Nephron (organoid): ENCODE data around the gene CCL1.

ENCODE experiments used
- H3K27ac Mint-ChIP-seq, 3 experiments: 2 replicates each; pipeline ENCODE4 v1.8.0; 2020; ENCODE audit warnings: mixed read lengths in 3 of 3, mild to moderate bottlenecking in 2 of 3, moderate library complexity in 1 of 3
- H3K27me3 Mint-ChIP-seq: 2 replicates; pipeline ENCODE4 v1.8.0; 2021; ENCODE audit warnings: low read depth, mild to moderate bottlenecking, moderate library complexity, mixed read lengths
- H3K36me3 Mint-ChIP-seq: 2 replicates; pipeline ENCODE4 v1.8.0; 2020; ENCODE audit warnings: low read depth, mixed read lengths
- H3K4me1 Mint-ChIP-seq: 2 replicates; pipeline ENCODE4 v1.8.0; 2020; ENCODE audit warnings: mixed read lengths
- H3K4me3 Mint-ChIP-seq, 3 experiments: 2 replicates each; pipeline ENCODE4 v1.8.0; 2020; ENCODE audit warnings: mild to moderate bottlenecking in 3 of 3, mixed read lengths in 3 of 3, moderate library complexity in 2 of 3
- H3K9me3 Mint-ChIP-seq: 2 replicates; pipeline ENCODE4 v1.8.0; 2020; ENCODE audit warnings: mixed read lengths
- CTCF ChIP-seq, 3 experiments: fragments of 200-600 bp; sonication (generic); IDR thresholded peaks; one replicate each; pipeline ENCODE4 v1.5.0; 2021; ENCODE audit warnings: antibody characterized with exemption in 3 of 3; ENCODE audit not compliant: unreplicated experiment in 3 of 3

The CCL1 gene

GRCh38 chr17:34374457-34374856, 11.4 kb upstream of the CCL1 start:
- Mint-ChIP-seq H3K36me3 (no peaks in the 10 kb centered on the region), H3K27me3 (peaks cover 17% of the 10 kb centered on the region), H3K4me1 (no peaks in the 10 kb centered on the region), H3K27ac (no peak overlapping the region), H3K9me3 (no peaks in the 10 kb centered on the region), H3K4me3 (no peak overlapping the region)
- no peak for TF ChIP-seq CTCF (IDR thresholded peaks at IDR 0.05; ENCODE audit: unreplicated experiment in 3 of 3)

- no peak for TF ChIP-seq CTCF (IDR thresholded peaks at IDR 0.05; ENCODE audit: unreplicated experiment in 3 of 3)
- Mint-ChIP-seq H3K4me1 (no peaks in the 10 kb centered on the region), H3K9me3 (no peaks in the 10 kb centered on the region), H3K27me3 (peaks cover 17% of the 10 kb centered on the region), H3K27ac (no peak overlapping the region), H3K4me3 (no peak overlapping the region), H3K36me3 (no peaks in the 10 kb centered on the region)
Measured at GRCh38 chr17:34371405-34372100, 8.5 kb upstream of the CCL1 start.

GRCh38 chr17:34370997-34371395, 8.0 kb upstream of the CCL1 start:
- H3K27ac Mint-ChIP-seq = no peak overlapping the region
- no peak for TF ChIP-seq CTCF (IDR thresholded peaks at IDR 0.05; ENCODE audit: unreplicated experiment in 3 of 3)
- no peaks in the 10 kb centered on the region for H3K9me3 Mint-ChIP-seq
- H3K27me3 Mint-ChIP-seq = peaks cover 17% of the 10 kb centered on the region
- no peaks in the 10 kb centered on the region for H3K4me1 Mint-ChIP-seq
- H3K4me3 Mint-ChIP-seq = no peak overlapping the region
- no peaks in the 10 kb centered on the region for H3K36me3 Mint-ChIP-seq

GRCh38 chr17:34370376-34370996, 7.5 kb upstream of the CCL1 start:
- Mint-ChIP-seq H3K27me3 (peaks cover 18% of the 10 kb centered on the region), H3K4me3 (no peak overlapping the region), H3K27ac (no peak overlapping the region), H3K9me3 (no peaks in the 10 kb centered on the region), H3K36me3 (no peaks in the 10 kb centered on the region), H3K4me1 (no peaks in the 10 kb centered on the region)
- no peak for TF ChIP-seq CTCF (IDR thresholded peaks at IDR 0.05; ENCODE audit: unreplicated experiment in 3 of 3)

- Mint-ChIP-seq H3K27me3 (peaks cover 25% of the 10 kb centered on the region), H3K36me3 (no peaks in the 10 kb centered on the region), H3K4me1 (no peaks in the 10 kb centered on the region), H3K4me3 (no peak overlapping the region), H3K27ac (no peak overlapping the region), H3K9me3 (no peaks in the 10 kb centered on the region)
- TF ChIP-seq CTCF (IDR thresholded peaks at IDR 0.05; ENCODE audit: unreplicated experiment in 3 of 3) = no peak
Measured at GRCh38 chr17:34369571-34369970, 6.5 kb upstream of the CCL1 start.
